Measurements from ENCODE around the gene FGGY. TPM values are rescaled to one million over a fixed set of nuclear protein-coding genes. Genes with fewer than 3 reads are reported as not detected.

Gene FGGY
- total and polyA plus RNA-seq, 2 donors (not counting 3 experiments of a cell fraction or from before 2014, with no cell fraction given) = 5.6 to 6.4 TPM

DNA sequence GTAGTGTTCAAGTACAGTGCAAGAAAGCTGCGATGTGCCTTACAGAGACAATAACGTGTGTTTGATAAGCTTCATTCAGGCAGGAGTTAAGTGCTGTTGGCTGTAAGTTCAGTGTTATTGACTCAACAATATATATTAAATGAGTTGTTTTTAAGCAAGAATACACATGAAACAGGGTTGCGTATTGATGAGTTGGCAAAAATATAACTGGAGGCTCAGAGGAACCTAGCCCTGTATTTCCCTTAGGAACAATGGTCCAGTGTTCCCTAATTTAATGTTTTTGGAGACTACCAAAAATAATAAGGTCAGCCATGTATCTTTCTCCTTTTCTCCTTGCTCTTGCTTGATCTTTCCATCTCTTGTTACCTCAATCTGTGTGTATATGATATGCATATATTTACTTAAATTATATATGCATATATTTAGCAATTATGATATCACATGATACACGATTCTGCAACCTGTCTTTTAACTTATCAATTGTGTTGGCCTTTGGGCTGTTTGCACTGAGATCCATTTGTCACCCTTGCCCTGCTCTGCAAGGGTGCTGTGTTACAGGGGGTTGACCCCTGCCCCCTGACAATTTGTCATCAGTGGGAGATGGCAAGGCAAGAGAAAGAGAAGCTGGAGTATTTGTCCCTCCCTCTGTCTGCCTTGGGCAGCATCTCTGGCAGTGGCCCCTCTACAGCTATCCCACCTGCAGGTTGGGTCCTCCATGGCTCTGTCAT is 109.7 kb downstream of the FGGY start:
- intact Hi-C loops (cut with micrococcal nuclease) = no loop called here
- Histone ChIP-seq H3K79me2 (ENCODE audit: control insufficient read depth, insufficient read depth, low read length) (no peaks in the 10 kb centered on the region), H3K9ac (replicated peaks; ENCODE audit: extremely low read depth, insufficient read depth, low read length) (no peak overlapping the region), H3K9me3 (replicated peaks; ENCODE audit: control insufficient read depth, insufficient read depth, low read length) (no peaks in the 10 kb centered on the region), H3K27ac (ENCODE audit: insufficient read depth, low read depth, low read length) (no peak overlapping the region), H3K4me1 (ENCODE audit: control insufficient read depth, extremely low read depth, insufficient read depth, low read length) (no peaks in the 10 kb centered on the region), H3K4me3 (replicated peaks in 1 of 3; ENCODE audit: insufficient read depth in 1 of 3, low read depth in 1 of 3, low read length in 3 of 3) (no peak overlapping the region), H3K27me3 (ENCODE audit: control insufficient read depth in 2 of 2, insufficient read depth in 2 of 2, low read length in 2 of 2) (no peaks in the 10 kb centered on the region), H3K36me3 (ENCODE audit: control insufficient read depth in 2 of 2, extremely low read depth in 1 of 2, insufficient read depth in 2 of 2, low read length in 2 of 2) (no peaks in the 10 kb centered on the region), H4K20me1 (replicated peaks; ENCODE audit: control insufficient read depth, extremely low read depth, insufficient read depth, low read length) (no peaks in the 10 kb centered on the region), H3K9me1 (replicated peaks; ENCODE audit: control insufficient read depth, extremely low read depth, insufficient read depth, low read length) (no peaks in the 10 kb centered on the region), H2AFZ (ENCODE audit: low read depth, low read length) (no peak overlapping the region), H3K4me2 (ENCODE audit: insufficient read depth, low read length) (no peak overlapping the region)
- no peak for TF ChIP-seq POLR2A (IDR thresholded peaks at IDR 0.05; ENCODE audit: low read depth, low read length)
- no peak for TF ChIP-seq GATA2 (IDR thresholded peaks at IDR 0.05; ENCODE audit: insufficient read depth, insufficient read length, low read depth, low read length)
- TF ChIP-seq EZH2 (IDR thresholded peaks at IDR 0.05; ENCODE audit: borderline replicate concordance, low read depth, low read length, severe bottlenecking) = no peak
- TF ChIP-seq JUN (IDR thresholded peaks at IDR 0.05; ENCODE audit: borderline replicate concordance, insufficient read depth, insufficient read length, low read depth) = no peak
- TF ChIP-seq MYC (IDR thresholded peaks at IDR 0.05; ENCODE audit: low read depth, low read length) = no peak
- no peak for TF ChIP-seq FOS (IDR thresholded peaks at IDR 0.05; ENCODE audit: borderline replicate concordance, insufficient read depth, low read length)
- TF ChIP-seq, protein P1, sequence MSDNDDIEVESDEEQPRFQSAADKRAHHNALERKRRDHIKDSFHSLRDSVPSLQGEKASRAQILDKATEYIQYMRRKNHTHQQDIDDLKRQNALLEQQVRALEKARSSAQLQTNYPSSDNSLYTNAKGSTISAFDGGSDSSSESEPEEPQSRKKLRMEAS (IDR thresholded peaks at IDR 0.05; ENCODE audit: insufficient read depth, insufficient read length) = no peak
- TF ChIP-seq POLR2AphosphoS5 (IDR thresholded peaks at IDR 0.05; ENCODE audit: insufficient read depth, low read depth, low read length) = no peak
- TF ChIP-seq, protein P2, sequence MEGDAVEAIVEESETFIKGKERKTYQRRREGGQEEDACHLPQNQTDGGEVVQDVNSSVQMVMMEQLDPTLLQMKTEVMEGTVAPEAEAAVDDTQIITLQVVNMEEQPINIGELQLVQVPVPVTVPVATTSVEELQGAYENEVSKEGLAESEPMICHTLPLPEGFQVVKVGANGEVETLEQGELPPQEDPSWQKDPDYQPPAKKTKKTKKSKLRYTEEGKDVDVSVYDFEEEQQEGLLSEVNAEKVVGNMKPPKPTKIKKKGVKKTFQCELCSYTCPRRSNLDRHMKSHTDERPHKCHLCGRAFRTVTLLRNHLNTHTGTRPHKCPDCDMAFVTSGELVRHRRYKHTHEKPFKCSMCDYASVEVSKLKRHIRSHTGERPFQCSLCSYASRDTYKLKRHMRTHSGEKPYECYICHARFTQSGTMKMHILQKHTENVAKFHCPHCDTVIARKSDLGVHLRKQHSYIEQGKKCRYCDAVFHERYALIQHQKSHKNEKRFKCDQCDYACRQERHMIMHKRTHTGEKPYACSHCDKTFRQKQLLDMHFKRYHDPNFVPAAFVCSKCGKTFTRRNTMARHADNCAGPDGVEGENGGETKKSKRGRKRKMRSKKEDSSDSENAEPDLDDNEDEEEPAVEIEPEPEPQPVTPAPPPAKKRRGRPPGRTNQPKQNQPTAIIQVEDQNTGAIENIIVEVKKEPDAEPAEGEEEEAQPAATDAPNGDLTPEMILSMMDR (IDR thresholded peaks at IDR 0.05; ENCODE audit: extremely low read depth in 1 of 2, insufficient read depth in 1 of 2, low read depth in 1 of 2, low read length in 2 of 2) = no peak
- ChIA-PET POLR2A (no interaction called here), CTCF (interaction anchor here (0.9 kb wide), 1 partner anchor 13 kb away, joined by 3 read pairs; no protein-coding TSS in a partner anchor)
- dilution Hi-C loops (cut with MboI; ENCODE audit: extremely low pct_ligation_motif_present, low sequenced_read_pairs) = no loop called here
- DNase-seq (ENCODE audit: low read depth, low spot score) (no peak), FAIRE-seq (no peak)
- no TSS peak for BruUV-seq (replicated peaks)

Data from endothelial cell of umbilical vein (primary cell).